ENCODE measurements around the gene SLC11A2. TPM values are rescaled to one million over a fixed set of nuclear protein-coding genes. Genes with fewer than 3 reads are reported as not detected.

SLC11A2 gene
- total and polyA plus RNA-seq, 9 of the 15 experiments (the other 6 are each of a cell fraction or from before 2014, with no cell fraction given): 21.1 to 54.0 (median 32.9) TPM

DNA sequence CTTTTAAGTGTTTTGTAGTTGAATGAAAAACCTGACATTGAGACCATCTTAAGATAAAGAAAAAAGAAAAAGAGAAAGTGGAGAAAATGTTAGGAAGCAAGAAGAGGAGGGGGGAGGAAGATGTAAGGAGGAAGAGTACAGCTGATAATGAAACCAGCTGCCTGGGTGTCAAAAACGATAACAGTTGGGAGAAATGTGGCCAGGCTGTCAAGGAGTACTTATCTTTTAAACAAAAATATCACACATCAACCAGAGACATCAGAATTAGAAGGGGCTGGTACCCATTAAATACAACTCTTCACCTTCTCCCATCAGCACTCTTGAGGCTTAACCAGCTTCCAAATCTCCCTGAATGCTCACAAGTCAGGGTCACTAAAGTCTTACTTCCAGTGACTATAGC lies 4.5 kb downstream of the SLC11A2 start (continued):
- TF ChIP-seq, protein P1, sequence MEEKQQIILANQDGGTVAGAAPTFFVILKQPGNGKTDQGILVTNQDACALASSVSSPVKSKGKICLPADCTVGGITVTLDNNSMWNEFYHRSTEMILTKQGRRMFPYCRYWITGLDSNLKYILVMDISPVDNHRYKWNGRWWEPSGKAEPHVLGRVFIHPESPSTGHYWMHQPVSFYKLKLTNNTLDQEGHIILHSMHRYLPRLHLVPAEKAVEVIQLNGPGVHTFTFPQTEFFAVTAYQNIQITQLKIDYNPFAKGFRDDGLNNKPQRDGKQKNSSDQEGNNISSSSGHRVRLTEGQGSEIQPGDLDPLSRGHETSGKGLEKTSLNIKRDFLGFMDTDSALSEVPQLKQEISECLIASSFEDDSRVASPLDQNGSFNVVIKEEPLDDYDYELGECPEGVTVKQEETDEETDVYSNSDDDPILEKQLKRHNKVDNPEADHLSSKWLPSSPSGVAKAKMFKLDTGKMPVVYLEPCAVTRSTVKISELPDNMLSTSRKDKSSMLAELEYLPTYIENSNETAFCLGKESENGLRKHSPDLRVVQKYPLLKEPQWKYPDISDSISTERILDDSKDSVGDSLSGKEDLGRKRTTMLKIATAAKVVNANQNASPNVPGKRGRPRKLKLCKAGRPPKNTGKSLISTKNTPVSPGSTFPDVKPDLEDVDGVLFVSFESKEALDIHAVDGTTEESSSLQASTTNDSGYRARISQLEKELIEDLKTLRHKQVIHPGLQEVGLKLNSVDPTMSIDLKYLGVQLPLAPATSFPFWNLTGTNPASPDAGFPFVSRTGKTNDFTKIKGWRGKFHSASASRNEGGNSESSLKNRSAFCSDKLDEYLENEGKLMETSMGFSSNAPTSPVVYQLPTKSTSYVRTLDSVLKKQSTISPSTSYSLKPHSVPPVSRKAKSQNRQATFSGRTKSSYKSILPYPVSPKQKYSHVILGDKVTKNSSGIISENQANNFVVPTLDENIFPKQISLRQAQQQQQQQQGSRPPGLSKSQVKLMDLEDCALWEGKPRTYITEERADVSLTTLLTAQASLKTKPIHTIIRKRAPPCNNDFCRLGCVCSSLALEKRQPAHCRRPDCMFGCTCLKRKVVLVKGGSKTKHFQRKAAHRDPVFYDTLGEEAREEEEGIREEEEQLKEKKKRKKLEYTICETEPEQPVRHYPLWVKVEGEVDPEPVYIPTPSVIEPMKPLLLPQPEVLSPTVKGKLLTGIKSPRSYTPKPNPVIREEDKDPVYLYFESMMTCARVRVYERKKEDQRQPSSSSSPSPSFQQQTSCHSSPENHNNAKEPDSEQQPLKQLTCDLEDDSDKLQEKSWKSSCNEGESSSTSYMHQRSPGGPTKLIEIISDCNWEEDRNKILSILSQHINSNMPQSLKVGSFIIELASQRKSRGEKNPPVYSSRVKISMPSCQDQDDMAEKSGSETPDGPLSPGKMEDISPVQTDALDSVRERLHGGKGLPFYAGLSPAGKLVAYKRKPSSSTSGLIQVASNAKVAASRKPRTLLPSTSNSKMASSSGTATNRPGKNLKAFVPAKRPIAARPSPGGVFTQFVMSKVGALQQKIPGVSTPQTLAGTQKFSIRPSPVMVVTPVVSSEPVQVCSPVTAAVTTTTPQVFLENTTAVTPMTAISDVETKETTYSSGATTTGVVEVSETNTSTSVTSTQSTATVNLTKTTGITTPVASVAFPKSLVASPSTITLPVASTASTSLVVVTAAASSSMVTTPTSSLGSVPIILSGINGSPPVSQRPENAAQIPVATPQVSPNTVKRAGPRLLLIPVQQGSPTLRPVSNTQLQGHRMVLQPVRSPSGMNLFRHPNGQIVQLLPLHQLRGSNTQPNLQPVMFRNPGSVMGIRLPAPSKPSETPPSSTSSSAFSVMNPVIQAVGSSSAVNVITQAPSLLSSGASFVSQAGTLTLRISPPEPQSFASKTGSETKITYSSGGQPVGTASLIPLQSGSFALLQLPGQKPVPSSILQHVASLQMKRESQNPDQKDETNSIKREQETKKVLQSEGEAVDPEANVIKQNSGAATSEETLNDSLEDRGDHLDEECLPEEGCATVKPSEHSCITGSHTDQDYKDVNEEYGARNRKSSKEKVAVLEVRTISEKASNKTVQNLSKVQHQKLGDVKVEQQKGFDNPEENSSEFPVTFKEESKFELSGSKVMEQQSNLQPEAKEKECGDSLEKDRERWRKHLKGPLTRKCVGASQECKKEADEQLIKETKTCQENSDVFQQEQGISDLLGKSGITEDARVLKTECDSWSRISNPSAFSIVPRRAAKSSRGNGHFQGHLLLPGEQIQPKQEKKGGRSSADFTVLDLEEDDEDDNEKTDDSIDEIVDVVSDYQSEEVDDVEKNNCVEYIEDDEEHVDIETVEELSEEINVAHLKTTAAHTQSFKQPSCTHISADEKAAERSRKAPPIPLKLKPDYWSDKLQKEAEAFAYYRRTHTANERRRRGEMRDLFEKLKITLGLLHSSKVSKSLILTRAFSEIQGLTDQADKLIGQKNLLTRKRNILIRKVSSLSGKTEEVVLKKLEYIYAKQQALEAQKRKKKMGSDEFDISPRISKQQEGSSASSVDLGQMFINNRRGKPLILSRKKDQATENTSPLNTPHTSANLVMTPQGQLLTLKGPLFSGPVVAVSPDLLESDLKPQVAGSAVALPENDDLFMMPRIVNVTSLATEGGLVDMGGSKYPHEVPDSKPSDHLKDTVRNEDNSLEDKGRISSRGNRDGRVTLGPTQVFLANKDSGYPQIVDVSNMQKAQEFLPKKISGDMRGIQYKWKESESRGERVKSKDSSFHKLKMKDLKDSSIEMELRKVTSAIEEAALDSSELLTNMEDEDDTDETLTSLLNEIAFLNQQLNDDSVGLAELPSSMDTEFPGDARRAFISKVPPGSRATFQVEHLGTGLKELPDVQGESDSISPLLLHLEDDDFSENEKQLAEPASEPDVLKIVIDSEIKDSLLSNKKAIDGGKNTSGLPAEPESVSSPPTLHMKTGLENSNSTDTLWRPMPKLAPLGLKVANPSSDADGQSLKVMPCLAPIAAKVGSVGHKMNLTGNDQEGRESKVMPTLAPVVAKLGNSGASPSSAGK (IDR thresholded peaks at IDR 0.05): no peak; the same call in 1 of the 2 replicates
- TF ChIP-seq HMG20B (CRISPR knock-in tag; IDR thresholded peaks at IDR 0.05): no peak
- peak; percentile 93 for TF ChIP-seq NCOR1 (IDR thresholded peaks at IDR 0.05)
- TF ChIP-seq E2F3 (CRISPR knock-in tag; IDR thresholded peaks at IDR 0.05): no peak
- peak; percentile 98 for TF ChIP-seq ARID1B (IDR thresholded peaks at IDR 0.05)
- TF ChIP-seq HDAC8 (tag; IDR thresholded peaks at IDR 0.05): no peak
- TF ChIP-seq PHF20 (IDR thresholded peaks at IDR 0.05; ENCODE audit: partially characterized antibody): no peak
- TF ChIP-seq POLR2B (IDR thresholded peaks at IDR 0.05; ENCODE audit: low read depth, partially characterized antibody): no peak
- TF ChIP-seq, protein P2, sequence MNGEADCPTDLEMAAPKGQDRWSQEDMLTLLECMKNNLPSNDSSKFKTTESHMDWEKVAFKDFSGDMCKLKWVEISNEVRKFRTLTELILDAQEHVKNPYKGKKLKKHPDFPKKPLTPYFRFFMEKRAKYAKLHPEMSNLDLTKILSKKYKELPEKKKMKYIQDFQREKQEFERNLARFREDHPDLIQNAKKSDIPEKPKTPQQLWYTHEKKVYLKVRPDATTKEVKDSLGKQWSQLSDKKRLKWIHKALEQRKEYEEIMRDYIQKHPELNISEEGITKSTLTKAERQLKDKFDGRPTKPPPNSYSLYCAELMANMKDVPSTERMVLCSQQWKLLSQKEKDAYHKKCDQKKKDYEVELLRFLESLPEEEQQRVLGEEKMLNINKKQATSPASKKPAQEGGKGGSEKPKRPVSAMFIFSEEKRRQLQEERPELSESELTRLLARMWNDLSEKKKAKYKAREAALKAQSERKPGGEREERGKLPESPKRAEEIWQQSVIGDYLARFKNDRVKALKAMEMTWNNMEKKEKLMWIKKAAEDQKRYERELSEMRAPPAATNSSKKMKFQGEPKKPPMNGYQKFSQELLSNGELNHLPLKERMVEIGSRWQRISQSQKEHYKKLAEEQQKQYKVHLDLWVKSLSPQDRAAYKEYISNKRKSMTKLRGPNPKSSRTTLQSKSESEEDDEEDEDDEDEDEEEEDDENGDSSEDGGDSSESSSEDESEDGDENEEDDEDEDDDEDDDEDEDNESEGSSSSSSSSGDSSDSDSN (IDR thresholded peaks at IDR 0.05; ENCODE audit: borderline replicate concordance in 1 of 2, low read depth in 2 of 2, low read length in 2 of 2): no peak
- TF ChIP-seq FOXM1 (IDR thresholded peaks at IDR 0.05; ENCODE audit: low read depth): peak; percentile 81
- no peak for TF ChIP-seq FOXM1 (CRISPR knock-in tag; IDR thresholded peaks at IDR 0.05; ENCODE audit: low read depth)
- no peak for TF ChIP-seq EGR1 (conservative IDR thresholded peaks at IDR 0.05)
- TF ChIP-seq PTTG1 (tag; IDR thresholded peaks at IDR 0.05; ENCODE audit: low read depth): no peak
- TF ChIP-seq POLR2AphosphoS2 (IDR thresholded peaks at IDR 0.05; ENCODE audit: low read length): no peak
- TF ChIP-seq ZBTB17 (CRISPR knock-in tag; IDR thresholded peaks at IDR 0.05): no peak
